Activated T-helper 1 cell treated with anti-CD3 and anti-CD28 coated beads, Interleukin-12 subunit alpha, Interleukin-12 subunit beta, Interleukin-2, Interleukin-4 antibody, amounts not matched to agents 30 ng/mL and 10 ng/mL and 1 ng/mL, durations not matched to agents 14 hours and 24 hours and 36 hours (primary cell): Measurements from ENCODE around the gene IL1RN. TPM values are rescaled to one million over a fixed set of nuclear protein-coding genes. Genes with fewer than 3 reads are reported as not detected.

Source experiments
- DNase-seq: peaks from one replicate; pipeline ENCODE4 v3.0.0; 2021; ENCODE audit warnings: low spot score
- H3K27ac Mint-ChIP-seq: one replicate; pipeline ENCODE4 v1.8.0; 2021; ENCODE audit warnings: mild to moderate bottlenecking, mixed read lengths
- H3K27me3 Mint-ChIP-seq: one replicate; pipeline ENCODE4 v1.8.0; 2022; ENCODE audit warnings: mild to moderate bottlenecking, moderate library complexity, mixed read lengths; ENCODE audit not compliant: insufficient read depth
- H3K36me3 Mint-ChIP-seq: one replicate; pipeline ENCODE4 v1.8.0; 2021; ENCODE audit warnings: low read depth, mixed read lengths
- H3K4me1 Mint-ChIP-seq: one replicate; pipeline ENCODE4 v1.8.0; 2021; ENCODE audit warnings: low read depth, mixed read lengths
- H3K4me3 Mint-ChIP-seq: one replicate; pipeline ENCODE4 v1.8.0; 2021; ENCODE audit warnings: mild to moderate bottlenecking, moderate library complexity, mixed read lengths
- H3K9me3 Mint-ChIP-seq: one replicate; pipeline ENCODE4 v1.8.0; 2021; ENCODE audit warnings: mixed read lengths
- intact Hi-C: fragments of 100-400 bp; cut with micrococcal nuclease; formaldehyde crosslinking; loops from one replicate; pipeline ENCODE4 v1.15.1; 2024
- total RNA-seq: library from RNA; stranded (reverse); gene quantifications from 2 replicates; pipeline ENCODE4 v1.2.3, GENCODE V29; 2022

IL1RN gene
- total RNA-seq, 1 donor from 2014 or later, result 4.2 TPM

GRCh38 chr2:113137827-113138226 lies 10.4 kb downstream of the IL1RN start:
- Mint-ChIP-seq H3K27me3 (peaks cover 4% of the 10 kb centered on the region), H3K4me1 (peaks cover 40% of the 10 kb centered on the region), H3K4me3 (no peak overlapping the region), H3K27ac (no peak overlapping the region), H3K9me3 (no peaks in the 10 kb centered on the region), H3K36me3 (no peaks in the 10 kb centered on the region)
- intact Hi-C loops, result loop anchor here (1.0 to 5.0 kb wide), 10 partner anchors 19 to 254 kb away; partner anchors contain the start of gene PSD4
- DNase-seq, result no peak

GRCh38 chr2:113138428-113139322 lies 11.3 kb downstream of the IL1RN start:
- no peaks in the 10 kb centered on the region for H3K36me3 Mint-ChIP-seq
- peaks cover 6% of the 10 kb centered on the region for H3K27me3 Mint-ChIP-seq
- H3K4me3 Mint-ChIP-seq, result peak overlapping the region; percentile 11
- H3K9me3 Mint-ChIP-seq, result no peaks in the 10 kb centered on the region
- intact Hi-C loops, result loop anchor here (1.0 to 5.0 kb wide), 8 partner anchors 19 to 254 kb away; partner anchors contain the start of gene PSD4
- DNase-seq, result peak; percentile 64
- H3K4me1 Mint-ChIP-seq, result peaks cover 35% of the 10 kb centered on the region
- peak overlapping the region; percentile 51 for H3K27ac Mint-ChIP-seq

- H3K4me1 Mint-ChIP-seq, result peaks cover 29% of the 10 kb centered on the region
- H3K36me3 Mint-ChIP-seq, result no peaks in the 10 kb centered on the region
- H3K4me3 Mint-ChIP-seq, result no peak overlapping the region
- intact Hi-C loops, result no loop called here
- H3K9me3 Mint-ChIP-seq, result peaks cover 8% of the 10 kb centered on the region
- H3K27me3 Mint-ChIP-seq, result peaks cover 19% of the 10 kb centered on the region
- H3K27ac Mint-ChIP-seq, result no peak overlapping the region
- no peak for DNase-seq
Observed at GRCh38 chr2:113141451-113141850, 14.1 kb downstream of the IL1RN start.

DNA sequence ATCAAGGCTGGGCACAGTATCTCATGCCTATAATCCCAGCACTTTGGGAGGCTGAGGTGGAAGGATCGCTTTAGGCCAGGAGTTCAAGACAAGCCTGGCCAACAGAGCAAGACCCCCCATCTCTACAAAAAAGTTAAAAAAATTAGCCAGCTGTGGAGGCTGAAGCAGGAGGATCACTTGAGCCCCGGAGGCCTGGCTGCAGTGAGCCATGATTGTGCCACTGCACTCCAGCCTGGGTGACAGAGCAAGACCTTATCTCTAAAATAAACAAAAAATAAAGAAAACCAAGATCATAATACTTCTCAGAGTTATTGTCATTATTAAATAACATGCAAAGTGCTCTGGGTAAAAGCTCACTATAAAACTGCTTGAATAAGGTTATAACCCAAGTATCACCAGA lies 14.9 kb downstream of the IL1RN start:
- Mint-ChIP-seq H3K9me3 (peaks cover 8% of the 10 kb centered on the region), H3K36me3 (no peaks in the 10 kb centered on the region), H3K27ac (no peak overlapping the region), H3K4me3 (no peak overlapping the region), H3K4me1 (peaks cover 22% of the 10 kb centered on the region), H3K27me3 (peaks cover 23% of the 10 kb centered on the region)
- no peak for DNase-seq
- intact Hi-C loops, result no loop called here

GRCh38 chr2:113144259-113144658 lies 16.9 kb downstream of the IL1RN start:
- peaks cover 2% of the 10 kb centered on the region for H3K36me3 Mint-ChIP-seq
- intact Hi-C loops, result no loop called here
- peaks cover 25% of the 10 kb centered on the region for H3K27me3 Mint-ChIP-seq
- peaks cover 3% of the 10 kb centered on the region for H3K4me1 Mint-ChIP-seq
- H3K27ac Mint-ChIP-seq, result no peak overlapping the region
- no peak overlapping the region for H3K4me3 Mint-ChIP-seq
- no peak for DNase-seq
- peaks cover 8% of the 10 kb centered on the region for H3K9me3 Mint-ChIP-seq

DNA sequence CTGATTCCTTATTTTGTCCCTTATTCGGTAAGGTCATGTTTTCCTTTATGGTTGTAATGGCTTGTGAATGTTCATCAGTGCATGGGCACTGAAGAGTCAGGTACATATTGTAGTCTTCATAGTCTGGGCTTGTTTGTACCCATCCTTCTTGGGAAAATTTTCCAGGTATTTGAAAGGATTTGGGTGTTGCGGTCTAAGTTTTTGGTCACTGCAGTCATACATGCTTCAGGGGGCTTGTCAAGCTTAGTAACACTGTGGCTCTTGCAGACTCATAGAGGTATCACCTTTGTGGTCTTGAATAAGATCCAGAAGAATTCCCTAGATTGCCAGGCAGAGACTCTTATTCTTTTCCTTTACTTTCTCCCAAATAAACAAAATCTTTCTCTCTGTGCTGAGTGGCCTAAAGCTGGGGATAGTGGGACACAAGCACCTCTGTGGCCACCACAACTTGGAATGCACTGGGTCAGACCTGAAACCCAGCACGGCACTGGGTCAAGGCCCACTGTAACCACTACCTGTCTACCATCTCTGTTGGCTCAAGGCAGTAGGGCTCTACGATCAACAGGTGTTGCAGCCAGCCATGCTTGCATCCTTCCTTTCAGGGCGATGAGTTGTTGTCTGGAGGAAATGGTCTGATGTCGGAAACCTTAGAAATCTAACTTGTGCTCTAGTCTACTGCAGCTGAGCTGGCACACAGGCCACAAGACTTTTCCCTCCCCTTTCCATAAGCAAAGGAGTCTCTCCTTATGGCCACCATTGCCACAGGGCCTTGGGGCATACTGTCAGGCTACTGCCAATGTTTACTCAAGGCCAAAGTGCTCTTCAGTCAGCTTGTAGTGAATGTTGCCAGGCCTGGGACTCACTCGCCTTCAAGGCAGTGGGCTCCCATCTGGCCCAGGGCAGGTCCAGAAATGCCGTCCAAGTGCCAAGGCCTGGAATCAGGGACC lies 21.5 kb downstream of the IL1RN start:
- intact Hi-C loops, result no loop called here
- H3K9me3 Mint-ChIP-seq, result peaks cover 8% of the 10 kb centered on the region

DNA sequence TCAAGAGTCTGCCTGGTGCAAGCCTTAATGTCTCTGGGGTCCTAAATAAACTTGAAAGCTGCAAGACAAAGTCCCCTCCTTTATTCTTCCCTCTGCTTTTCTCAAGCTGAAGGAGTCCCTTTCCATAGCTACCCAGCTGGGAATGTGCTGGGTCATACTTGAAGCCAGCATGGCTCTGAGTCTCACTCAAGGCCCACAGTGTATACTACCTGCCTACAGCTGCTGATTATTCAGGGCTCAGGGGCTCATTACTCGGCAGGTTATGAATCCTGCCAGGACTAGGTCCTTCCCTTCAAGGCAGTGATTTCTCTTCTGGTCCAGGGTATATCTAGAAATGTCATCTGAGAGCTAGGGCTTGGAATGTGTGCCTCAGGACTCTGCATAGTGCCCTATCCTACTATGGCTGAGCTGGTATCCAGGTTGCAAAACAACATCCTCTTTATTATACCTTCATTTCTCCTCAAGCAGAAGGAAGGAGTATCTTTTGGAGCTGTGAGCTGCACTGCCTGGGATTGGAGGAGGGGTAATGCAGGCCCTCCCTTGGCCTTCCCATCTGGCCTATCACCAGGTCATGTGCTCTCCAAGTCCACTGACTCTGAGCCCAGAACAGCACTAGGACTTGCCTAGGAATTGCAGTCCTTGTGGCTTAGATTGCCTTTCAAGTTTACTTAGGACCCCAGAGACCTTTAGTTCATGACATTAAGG lies 22.3 kb downstream of the IL1RN start:
- peaks cover 2% of the 10 kb centered on the region for H3K36me3 Mint-ChIP-seq
- intact Hi-C loops, result no loop called here
- H3K9me3 Mint-ChIP-seq, result peaks cover 1% of the 10 kb centered on the region
- H3K27ac Mint-ChIP-seq, result no peak overlapping the region
- no peak for DNase-seq
- peaks cover 26% of the 10 kb centered on the region for H3K27me3 Mint-ChIP-seq
- H3K4me1 Mint-ChIP-seq, result peaks cover 3% of the 10 kb centered on the region
- H3K4me3 Mint-ChIP-seq, result no peak overlapping the region

More for the DNA sequence above, 21.5 kb downstream of the IL1RN start:
- Mint-ChIP-seq H3K4me1 (no peaks in the 10 kb centered on the region), H3K27me3 (peaks cover 28% of the 10 kb centered on the region), H3K27ac (no peak overlapping the region), H3K4me3 (no peak overlapping the region), H3K36me3 (peaks cover 2% of the 10 kb centered on the region)
- DNase-seq, result no peak

- intact Hi-C loops, result no loop called here
- no peak for DNase-seq
- Mint-ChIP-seq H3K36me3 (peaks cover 2% of the 10 kb centered on the region), H3K4me1 (peaks cover 8% of the 10 kb centered on the region), H3K9me3 (no peaks in the 10 kb centered on the region), H3K27me3 (peaks cover 20% of the 10 kb centered on the region), H3K4me3 (no peak overlapping the region), H3K27ac (no peak overlapping the region)
Observed at GRCh38 chr2:113150258-113150601, 22.8 kb downstream of the IL1RN start.

DNA sequence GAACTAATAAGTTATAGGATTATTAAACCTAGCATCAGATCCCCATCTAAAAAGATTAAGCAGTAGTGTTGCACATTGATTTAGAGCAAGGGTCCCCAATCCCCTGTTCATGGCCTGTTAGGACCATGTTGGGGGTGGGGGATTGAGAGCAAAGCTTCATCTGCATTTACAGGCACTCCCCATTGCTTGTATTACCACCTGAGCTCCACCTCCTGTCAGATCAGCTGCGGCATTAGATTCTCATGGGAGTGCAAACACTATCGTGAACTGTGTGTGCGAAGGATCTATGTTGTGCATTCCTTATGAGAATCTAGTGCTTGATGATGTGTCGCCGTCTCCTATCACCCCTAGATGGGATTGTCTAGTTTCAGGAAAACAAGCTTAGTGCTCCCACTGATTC lies 27.9 kb downstream of the IL1RN start:
- Mint-ChIP-seq H3K27ac (no peak overlapping the region), H3K36me3 (no peaks in the 10 kb centered on the region), H3K27me3 (peaks cover 6% of the 10 kb centered on the region), H3K4me3 (no peak overlapping the region), H3K9me3 (no peaks in the 10 kb centered on the region), H3K4me1 (peaks cover 33% of the 10 kb centered on the region)
- DNase-seq, result no peak
- intact Hi-C loops, result loop anchor here (5.0 kb wide), 1 partner anchor 42 kb away; no protein-coding TSS in a partner anchor

DNA sequence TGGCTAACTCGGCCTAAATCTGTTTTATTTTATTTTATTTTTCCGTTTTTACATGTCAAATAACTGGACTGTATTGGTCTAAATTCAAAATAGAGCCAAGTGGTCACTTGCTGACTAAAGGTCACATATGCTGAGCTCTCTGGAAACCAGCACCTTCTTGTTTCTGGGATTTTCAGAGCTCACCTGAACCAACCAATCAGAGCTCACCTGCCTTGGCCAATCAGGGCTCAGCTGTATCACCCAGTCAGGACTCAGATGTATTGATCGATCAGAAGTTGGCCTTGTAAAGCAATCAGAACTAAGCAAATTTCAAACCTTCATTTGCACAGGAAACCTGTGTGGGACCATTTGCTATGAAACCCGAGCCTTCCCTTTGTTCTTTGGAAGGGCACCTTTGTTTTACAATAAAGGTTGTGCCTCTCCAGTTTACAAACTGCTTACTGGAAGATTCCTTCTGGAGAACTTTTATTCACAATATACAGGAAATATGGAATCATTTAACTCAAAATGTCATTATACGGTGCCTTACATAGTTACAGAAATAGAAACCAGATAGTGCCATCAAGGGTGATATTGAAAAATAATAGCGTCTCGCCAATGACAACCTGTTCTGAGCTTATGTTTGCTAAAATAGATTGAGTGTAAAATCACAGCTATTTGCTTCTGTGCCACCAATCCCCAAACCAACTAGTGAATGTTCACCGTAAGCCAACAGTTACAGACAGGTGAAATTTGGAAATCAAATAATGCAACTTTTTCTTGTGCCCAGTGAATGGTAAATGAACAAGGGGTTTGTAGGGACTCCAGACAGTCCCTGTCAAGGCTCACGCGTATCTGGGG lies 29.1 kb downstream of the IL1RN start:
- H3K4me3 Mint-ChIP-seq, result peak overlapping the region; percentile 72
- intact Hi-C loops, result loop anchor here (1.0 to 5.0 kb wide), 4 partner anchors 17 to 450 kb away; partner anchors contain the start of gene PSD4
- no peaks in the 10 kb centered on the region for H3K9me3 Mint-ChIP-seq
- peaks cover 3% of the 10 kb centered on the region for H3K27me3 Mint-ChIP-seq
- H3K36me3 Mint-ChIP-seq, result no peaks in the 10 kb centered on the region
- peaks cover 33% of the 10 kb centered on the region for H3K4me1 Mint-ChIP-seq
- DNase-seq, result no peak
- peak overlapping the region; percentile 55 for H3K27ac Mint-ChIP-seq

DNA sequence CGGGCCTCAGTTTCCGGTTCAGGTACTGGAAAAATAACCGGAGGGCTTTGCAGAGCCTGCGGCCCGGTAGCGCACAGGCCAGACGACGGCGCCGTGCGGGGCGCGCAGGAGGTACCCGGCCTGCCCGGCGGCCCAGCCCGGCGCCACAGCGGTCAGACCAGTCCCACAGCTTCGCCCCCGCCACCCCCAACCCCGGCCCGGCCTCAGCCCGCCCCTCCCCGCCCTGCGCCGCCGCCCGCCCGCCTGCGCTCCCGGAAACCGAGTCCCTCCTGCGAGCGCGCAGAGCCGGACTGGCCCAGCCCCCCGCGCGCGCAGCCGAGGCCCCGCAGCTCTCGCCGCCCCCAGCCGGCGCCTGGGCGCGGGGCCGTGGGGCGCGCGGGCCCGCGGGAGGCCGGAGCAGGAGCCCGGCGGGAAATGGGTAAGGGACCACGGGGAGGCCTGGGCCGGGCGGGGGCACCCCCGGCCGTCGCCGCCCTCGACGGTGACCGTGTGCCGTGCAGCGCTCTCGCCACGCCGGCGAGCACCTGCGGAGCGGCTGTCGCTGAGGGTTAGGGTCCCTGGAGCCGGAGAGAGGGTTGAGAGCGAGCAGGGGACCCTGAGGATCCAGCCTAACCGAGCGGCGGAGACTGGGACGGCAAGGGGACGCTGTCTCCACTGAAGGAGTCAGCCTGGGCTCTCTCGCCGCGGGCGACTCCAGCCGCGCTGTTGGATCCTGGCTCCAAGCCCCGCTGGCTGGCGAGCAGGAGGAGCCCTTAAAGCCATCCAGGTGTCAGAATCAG lies 29.9 kb downstream of the IL1RN start:
- no peaks in the 10 kb centered on the region for H3K36me3 Mint-ChIP-seq
- H3K9me3 Mint-ChIP-seq, result no peaks in the 10 kb centered on the region
- H3K27ac Mint-ChIP-seq, result peak overlapping the region; percentile 55
- H3K4me3 Mint-ChIP-seq, result peak overlapping the region; percentile 80
- peak; percentile 48 for DNase-seq
- intact Hi-C loops, result loop anchor here (1.0 to 5.0 kb wide), 4 partner anchors 16 to 451 kb away; partner anchors contain the start of gene PSD4
- peaks cover 33% of the 10 kb centered on the region for H3K4me1 Mint-ChIP-seq
- H3K27me3 Mint-ChIP-seq, result no peaks in the 10 kb centered on the region
